Kidney (tissue), 14 donors: ENCODE measurements around the gene JAKMIP1. TPM values are rescaled to one million over a fixed set of nuclear protein-coding genes. Genes with fewer than 3 reads are reported as not detected.

Experiments
- DNase-seq, 5 donors: peaks; one replicate each; pipeline ENCODE4 v3.0.0-alpha.2; 2013 to 2020
- FAIRE-seq: peaks from 2 replicates; lab custom pipeline; 2012; peaks lifted over from hg19 to GRCh38; lab: Jason Lieb, UNC
- H3K27ac ChIP-seq, 2 donors: one replicate each; pipeline ENCODE4 v1.7.0; 2013; ENCODE audit warnings: low read depth in 2 of 2, low read length in 2 of 2, inconsistent platforms in 1 of 2
- H3K27me3 ChIP-seq: one replicate; pipeline ENCODE4 v1.7.1; 2013; ENCODE audit warnings: low read length, inconsistent platforms; ENCODE audit not compliant: control insufficient read depth, insufficient read depth
- H3K36me3 ChIP-seq, 3 donors: one replicate each; pipeline versions ENCODE4 v1.7.0 to v1.7.1; 2013; ENCODE audit warnings: low read length in 3 of 3, control low read depth in 1 of 3, inconsistent platforms in 1 of 3; ENCODE audit not compliant: insufficient read depth in 3 of 3, control insufficient read depth in 2 of 3
- H3K4me1 ChIP-seq, 3 donors: one replicate each; pipeline versions ENCODE4 v1.7.0 to v1.7.1; 2013; ENCODE audit warnings: low read length in 3 of 3, inconsistent platforms in 1 of 3, low read depth in 1 of 3; ENCODE audit not compliant: control insufficient read depth in 2 of 3, insufficient read depth in 2 of 3
- H3K4me3 ChIP-seq, 3 donors: one replicate each; pipeline versions ENCODE4 v1.7.0 to v1.8.1; 2013; ENCODE audit warnings: low read length in 3 of 3, control low read depth in 1 of 3, inconsistent platforms in 1 of 3
- H3K9ac ChIP-seq, 3 donors: one replicate each; pipeline versions ENCODE4 v1.7.0 to v1.7.1; 2013; ENCODE audit warnings: low read length in 3 of 3, control low read depth in 1 of 3, inconsistent platforms in 1 of 3
- H3K9me3 ChIP-seq, 3 donors: one replicate each; pipeline versions ENCODE4 v1.7.0 to v1.7.1; 2013; ENCODE audit warnings: low read length in 3 of 3, control low read depth in 1 of 3, inconsistent platforms in 1 of 3; ENCODE audit not compliant: control insufficient read depth in 2 of 3, insufficient read depth in 1 of 3
- intact Hi-C: fragments of 100-400 bp; cut with DNase I; formaldehyde crosslinking; loops from one replicate; pipeline ENCODE4 v1.11.1; 2022
- polyA plus RNA-seq: library from polyadenylated mRNA; stranded (reverse); fragments of 350-450 nt; fragmentation: Illumina TruSeq; extraction: RNeasy Lipid Tissue Mini Kit (QIAGEN cat#74804); gene quantifications from one replicate; pipeline ENCODE4 v1.2.3, GENCODE V29; 2014; ENCODE audit warnings: low read depth, low replicate concordance; ENCODE audit not compliant: insufficient read depth
- total RNA-seq: library from RNA; stranded (reverse); fragmentation: NEBNext Ultra II Directional; extraction: Animal tissue kit (Norgen Biotek cat#: 25700); gene quantifications from one replicate; pipeline ENCODE4 v1.2.1, GENCODE V29; 2021
- TF ChIP-seq, protein P1 (sequence below): IDR thresholded peaks from 3 replicates; pipeline ENCODE4 v1.5.1; 2012; ENCODE audit warnings: mild to moderate bottlenecking, moderate library complexity, borderline replicate concordance; ENCODE audit not compliant: insufficient read depth; ENCODE audit errors: extremely low read depth
- donor health status: control.
- donor health status: control.
- donor health status: control.
- donor health status: control.
- donor health status: control.
- donor health status: DM: yes; HTN: yes; CAD: no.
- donor health status: Normal renal cell carcinoma (clear cell type).

JAKMIP1 gene
- total and polyA plus RNA-seq, 2 donors from 2014 or later = 0.69 TPM; not detected in 1

DNA sequence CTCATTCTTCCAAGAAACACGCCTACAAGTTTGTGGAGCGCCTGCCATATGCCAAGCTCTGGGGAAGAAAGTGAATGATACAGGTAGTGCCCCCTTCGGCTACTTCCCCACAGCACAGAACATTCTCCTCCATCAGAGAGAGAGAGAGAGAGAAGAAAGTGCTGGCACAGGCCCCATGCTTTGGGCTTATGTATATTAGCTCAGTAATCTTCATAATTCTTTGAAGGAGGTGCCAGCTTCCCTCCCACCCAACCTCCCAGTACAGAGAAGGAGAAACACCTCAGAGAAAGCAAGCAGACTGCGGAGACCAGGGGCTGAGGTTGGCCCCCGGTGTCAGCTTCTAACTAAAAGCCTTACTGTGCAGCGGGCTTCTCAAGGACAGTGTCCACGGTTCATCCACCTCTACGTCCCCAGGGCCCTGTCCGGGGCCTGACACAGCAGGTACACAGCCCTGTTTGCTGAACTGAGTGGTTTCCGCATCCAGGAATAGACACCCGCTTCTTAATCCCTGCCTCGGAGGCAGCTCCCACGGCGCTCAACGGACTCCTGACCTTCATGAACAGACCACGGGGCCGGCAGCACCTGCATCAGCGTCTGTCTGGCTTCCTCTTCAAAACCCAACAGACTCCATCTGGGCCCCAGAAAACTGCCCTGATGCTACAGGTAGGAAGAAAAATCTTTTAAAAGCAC lies 50.2 kb downstream of the JAKMIP1 start:
- Histone ChIP-seq H3K4me3 (no peak overlapping the region), H3K4me1 (no peaks in the 10 kb centered on the region), H3K27ac (no peak overlapping the region), H3K27me3 (no peaks in the 10 kb centered on the region), H3K9ac (no peak overlapping the region), H3K36me3 (no peaks in the 10 kb centered on the region), H3K9me3 (no peaks in the 10 kb centered on the region)
- intact Hi-C loops = no loop called here
- DNase-seq = no peak
- TF ChIP-seq, protein P1, sequence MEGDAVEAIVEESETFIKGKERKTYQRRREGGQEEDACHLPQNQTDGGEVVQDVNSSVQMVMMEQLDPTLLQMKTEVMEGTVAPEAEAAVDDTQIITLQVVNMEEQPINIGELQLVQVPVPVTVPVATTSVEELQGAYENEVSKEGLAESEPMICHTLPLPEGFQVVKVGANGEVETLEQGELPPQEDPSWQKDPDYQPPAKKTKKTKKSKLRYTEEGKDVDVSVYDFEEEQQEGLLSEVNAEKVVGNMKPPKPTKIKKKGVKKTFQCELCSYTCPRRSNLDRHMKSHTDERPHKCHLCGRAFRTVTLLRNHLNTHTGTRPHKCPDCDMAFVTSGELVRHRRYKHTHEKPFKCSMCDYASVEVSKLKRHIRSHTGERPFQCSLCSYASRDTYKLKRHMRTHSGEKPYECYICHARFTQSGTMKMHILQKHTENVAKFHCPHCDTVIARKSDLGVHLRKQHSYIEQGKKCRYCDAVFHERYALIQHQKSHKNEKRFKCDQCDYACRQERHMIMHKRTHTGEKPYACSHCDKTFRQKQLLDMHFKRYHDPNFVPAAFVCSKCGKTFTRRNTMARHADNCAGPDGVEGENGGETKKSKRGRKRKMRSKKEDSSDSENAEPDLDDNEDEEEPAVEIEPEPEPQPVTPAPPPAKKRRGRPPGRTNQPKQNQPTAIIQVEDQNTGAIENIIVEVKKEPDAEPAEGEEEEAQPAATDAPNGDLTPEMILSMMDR = no peak
- no peak for FAIRE-seq

DNA sequence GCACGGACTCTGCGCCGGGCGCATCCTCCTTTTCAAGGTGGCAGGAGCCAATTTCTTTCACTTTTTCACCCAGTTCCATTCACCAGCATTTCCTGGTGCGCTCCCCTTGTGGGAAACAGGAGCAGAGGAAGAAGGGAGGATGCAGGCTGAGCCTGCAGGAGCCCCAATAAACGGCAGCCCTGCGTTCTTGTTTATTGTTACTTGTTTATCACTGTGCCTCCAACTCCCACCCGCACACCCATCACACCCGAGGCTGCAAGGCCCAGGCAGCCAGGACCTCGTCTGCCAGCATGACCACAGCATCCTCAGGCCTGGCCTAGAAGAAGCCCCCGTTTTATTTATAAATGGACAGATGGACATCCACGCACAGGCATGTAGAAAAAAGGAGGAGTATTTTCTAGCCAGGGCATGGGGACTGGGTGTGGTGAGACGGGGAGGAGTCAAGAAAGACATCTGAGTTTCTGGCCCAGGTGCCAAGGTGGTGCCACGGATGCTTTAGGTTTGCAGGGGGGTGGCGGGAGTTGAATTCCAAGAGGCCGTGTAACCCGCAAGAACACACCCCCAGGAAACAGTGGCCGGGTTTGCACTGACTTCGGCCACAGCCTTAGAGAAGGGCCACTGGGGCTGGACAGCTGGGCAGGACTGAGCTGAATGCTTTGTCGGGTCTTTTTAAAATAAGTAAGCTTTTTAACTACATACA lies 51.7 kb downstream of the JAKMIP1 start:
- FAIRE-seq (no peak), DNase-seq (no peak)
- H3K27me3 ChIP-seq = no peaks in the 10 kb centered on the region
- H3K9ac ChIP-seq = no peak overlapping the region
- H3K9me3 ChIP-seq = peaks cover 0 to 7% (median 0%) of the 10 kb centered on the region in 3 donors
- H3K4me3 ChIP-seq = no peak overlapping the region
- H3K36me3 ChIP-seq = no peaks in the 10 kb centered on the region
- intact Hi-C loops = no loop called here
- no peaks in the 10 kb centered on the region for H3K4me1 ChIP-seq
- no peak overlapping the region for H3K27ac ChIP-seq
- TF ChIP-seq, protein P1 = no peak

DNA sequence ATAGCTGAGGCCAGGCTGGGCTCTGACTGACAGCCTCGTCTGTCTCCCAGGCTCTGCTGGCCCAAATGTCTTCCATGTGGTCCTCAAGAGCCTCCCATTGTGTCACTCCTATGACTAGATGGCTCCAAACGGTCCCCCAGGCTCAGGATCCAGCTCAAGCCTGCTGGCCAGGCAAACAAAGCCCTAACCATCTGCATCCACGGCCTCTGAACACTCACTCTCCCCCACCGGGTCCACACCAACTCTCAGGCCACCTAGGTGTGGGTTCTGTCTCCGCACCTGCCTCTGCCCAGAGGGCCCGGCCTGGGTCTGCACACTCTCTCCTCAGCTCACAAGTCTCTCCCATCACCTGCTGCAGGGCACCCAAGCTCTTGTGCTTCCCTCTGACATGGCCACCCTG lies 52.9 kb downstream of the JAKMIP1 start:
- Histone ChIP-seq H3K9ac (no peak overlapping the region), H3K4me3 (no peak overlapping the region), H3K4me1 (no peaks in the 10 kb centered on the region), H3K27ac (no peak overlapping the region), H3K9me3 (peaks cover 0 to 7% (median 0%) of the 10 kb centered on the region in 3 donors), H3K36me3 (no peaks in the 10 kb centered on the region), H3K27me3 (no peaks in the 10 kb centered on the region)
- intact Hi-C loops = no loop called here
- DNase-seq (no peak), FAIRE-seq (no peak)
- TF ChIP-seq, protein P1 = no peak
